ENCODE results near the gene FAM184B.
A peak's percentile ranks its signal among the peaks of the same experiment; 100 is the strongest.
"Not testable (repeated sequence)": the region's sequence is repeated elsewhere in the genome, so short reads cannot be mapped to it uniquely, and the experiment has no call there.

The FAM184B gene

DNA sequence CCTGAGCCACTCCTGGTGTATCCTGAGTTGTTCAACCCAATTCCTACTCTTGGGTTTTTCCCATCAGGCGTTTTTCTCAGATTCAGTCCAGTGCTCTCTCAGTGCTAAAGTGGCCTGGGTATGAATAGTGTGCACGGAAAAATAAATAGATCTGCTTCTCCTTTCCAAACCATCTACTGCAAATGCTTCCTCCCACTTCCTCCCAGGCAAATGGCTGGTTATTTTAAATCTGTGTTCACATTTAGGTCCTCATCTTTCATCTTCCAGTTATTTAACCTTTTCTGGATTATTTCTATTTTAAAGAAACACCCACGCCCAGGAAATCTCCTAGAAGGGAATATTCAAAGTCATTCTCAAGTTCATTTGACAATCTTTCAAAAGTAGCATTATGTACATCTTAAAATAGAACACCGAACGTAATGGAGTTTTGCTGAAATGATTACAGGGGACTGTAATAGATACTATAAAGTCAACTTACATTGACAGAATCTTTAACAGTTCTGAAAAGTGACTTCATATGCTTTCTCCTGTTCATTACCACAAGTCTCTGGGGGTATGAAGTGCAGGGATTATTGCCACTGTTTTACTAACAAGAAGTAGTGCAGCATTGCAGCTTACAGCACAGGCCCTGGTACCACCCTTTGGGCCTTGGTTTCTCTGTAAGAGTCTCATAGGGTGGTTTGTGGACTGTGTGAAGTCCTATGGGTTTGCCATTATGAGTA, 100.7 kb downstream of the FAM184B start:
- no peak for DNase-seq

DNA sequence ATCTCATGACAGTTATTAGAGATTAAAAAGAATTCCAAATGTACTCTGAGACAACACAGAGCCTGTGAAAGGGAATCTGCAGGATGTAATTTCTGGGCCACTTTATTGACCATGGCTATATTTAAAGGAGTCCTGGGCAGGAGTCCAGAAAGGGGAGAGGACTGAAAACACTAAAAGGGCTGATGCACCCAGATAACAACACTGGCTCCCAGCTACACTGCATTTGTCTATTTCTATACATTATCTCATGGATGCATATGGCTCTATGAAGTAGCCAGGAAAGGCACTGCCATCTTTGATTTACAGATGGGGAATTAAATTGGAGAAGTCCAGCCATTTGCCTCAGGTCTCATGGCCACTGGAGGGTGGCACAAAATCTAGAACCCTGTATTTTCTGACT, 111.0 kb downstream of the FAM184B start:
- no peak for DNase-seq

DNA sequence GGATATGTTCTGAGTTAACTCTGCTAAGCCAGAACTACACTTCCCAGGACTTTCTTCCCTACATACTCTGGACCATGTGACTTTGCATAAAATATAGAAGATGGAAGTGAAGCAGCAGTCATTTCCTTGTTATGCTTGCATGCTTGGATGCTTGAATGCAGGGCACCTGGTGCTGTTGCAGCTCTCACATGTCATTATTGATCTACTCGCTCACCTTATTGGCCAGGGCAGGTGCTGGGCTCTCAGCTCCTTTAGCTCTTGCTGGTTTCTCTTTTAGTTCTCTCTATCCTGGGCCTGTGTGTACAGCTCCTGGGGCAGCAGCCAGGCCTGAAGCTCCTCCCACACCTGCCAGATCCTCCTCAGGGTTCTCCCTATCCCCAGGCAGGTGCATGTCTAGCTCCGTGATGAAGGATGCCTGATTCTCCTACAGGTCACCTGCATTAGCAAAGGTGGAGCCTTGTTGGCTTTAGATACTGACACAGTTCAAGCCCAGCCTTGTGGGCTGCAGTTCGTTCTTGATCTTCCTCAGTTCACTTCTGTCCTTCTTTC, 113.7 kb downstream of the FAM184B start:
- peak; percentile 60 for DNase-seq

DNA sequence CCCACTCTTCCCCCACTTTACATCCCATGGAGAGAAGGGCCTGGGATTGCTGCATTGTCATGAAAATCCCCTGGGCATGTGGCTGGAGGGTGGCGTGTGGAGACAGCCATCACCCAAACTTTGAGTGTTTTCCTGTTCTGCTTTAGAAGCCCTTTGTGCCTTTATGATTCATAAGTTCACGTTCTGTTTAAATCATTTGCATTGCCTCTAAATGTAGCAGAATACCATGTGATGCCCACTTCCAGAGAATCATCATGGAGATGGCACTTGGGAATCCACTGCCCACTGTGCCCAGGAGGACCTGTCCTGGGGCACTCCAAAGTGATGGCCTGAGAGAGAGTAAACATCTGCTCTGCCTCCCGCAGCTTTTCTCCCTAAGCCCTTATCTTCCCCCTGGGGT, 114.2 kb downstream of the FAM184B start:
- no peak for DNase-seq

DNA sequence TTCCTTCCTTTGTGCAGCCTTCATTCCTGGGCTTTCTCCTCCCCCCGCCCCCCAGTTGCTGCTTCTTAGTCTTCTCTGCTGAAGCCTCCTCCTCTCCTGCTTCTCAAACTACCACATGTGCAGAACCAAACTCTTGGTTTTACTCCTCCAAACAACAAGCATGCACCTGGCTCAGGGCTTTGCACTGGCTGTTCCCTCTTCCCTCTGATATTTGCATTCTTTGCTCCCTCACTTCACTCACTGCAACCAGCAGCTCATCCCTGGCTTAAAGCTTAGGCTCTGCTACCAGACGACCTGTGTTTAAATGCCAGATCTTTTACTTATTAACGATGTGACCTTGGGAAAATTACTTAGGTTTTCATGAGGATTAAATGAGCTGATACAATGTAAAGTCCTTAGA, 115.6 kb downstream of the FAM184B start:
- no peak for DNase-seq

DNA sequence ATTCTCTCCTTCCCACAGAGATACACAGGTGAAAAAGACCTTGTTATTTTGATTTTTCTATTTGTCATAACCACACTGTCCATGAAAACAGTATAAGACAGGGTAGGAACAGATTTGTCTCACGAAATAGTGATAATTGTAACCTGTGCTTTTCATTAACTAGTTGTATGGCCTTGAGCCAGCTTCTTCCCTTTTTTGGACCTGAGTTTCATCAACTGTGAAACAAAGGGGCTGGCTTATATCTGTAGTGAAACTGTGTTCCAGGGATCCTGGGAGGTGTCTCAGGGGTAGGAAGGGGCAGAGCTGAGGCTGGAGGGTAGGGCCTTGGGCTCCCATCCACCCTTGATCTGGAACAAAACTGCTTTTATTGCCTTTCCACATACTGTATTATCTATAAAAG, 116.1 kb downstream of the FAM184B start:
- no peak for DNase-seq

DNA sequence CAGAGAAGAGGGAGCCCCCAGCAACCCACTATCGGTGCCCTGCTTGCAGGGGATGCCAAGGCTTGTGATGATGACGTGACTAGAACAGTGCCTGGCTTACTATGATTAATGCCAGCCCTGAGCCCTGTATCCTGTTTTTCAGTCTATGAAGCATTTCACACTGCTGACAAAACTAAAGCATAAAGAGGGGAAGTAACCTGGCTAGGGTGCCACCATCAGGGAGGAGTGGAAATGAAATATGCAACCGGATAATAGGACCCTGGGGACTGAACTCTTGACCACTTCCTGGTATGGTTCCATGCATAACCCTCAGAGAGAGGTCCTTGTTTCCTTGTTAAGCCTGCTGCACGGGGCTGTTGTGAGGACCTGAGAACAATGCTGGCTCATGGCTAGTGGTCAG, 116.7 kb downstream of the FAM184B start:
- peak; percentile 5 for DNase-seq

DNA sequence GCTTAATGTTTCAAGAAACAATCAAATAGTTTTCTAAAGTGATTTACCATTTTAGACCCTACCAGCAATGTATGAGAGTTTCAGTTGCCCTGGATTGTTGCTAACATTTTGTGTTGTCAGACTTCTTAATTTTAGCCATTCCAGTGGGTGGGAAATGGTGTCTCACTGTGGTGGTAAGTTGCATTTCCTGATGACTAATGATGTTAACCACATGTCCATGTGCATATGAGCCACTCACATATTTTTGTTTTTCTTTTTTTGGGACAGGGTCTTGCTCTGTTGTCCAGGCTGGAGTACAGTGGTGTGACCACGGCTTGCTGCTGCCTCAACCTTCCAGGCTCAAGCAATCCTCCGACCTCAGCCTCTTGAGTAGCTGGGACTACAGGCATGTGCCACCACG, 118.7 kb downstream of the FAM184B start:
- no peak for DNase-seq

DNA sequence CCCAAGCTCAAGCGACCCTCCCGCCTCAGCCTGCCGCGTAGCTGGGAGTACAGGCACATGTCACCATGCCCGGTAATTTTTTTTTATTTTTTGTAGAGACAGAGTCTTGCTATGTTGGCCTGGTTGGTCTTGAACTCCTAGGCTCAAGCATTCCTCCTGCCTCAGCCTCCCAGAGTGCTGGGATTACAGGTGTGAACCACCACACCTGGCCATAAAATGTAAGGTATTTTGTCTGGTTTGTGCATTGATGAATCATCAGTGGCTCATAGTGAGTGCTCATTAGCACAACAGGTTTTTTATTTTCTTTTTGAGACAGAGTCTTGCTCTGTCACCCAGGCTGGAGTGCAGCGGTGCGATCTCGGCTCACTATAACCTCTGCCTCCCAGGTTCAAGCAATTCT, 122.2 kb downstream of the FAM184B start:
- DNase-seq = not testable (repeated sequence)

DNA sequence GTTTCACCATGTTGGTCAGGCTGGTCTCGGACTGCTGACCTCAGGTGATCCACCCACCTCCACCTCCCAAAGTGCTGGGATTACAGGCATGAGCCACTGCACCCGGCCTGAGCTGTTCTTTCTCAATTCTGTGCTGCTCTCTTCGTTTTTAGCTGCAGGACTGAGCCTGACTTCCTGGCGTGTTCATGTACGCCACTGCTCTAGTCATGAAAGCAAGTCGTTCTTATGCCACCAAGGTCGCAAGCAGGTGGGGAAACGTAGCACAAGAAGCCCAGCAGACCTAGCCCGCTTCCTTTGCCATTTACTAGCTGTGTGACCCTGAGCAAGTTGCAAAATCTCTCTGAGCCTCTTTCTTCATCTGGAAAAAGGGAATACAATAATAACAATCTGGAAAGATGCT, 123.6 kb downstream of the FAM184B start:
- DNase-seq = no peak

DNA sequence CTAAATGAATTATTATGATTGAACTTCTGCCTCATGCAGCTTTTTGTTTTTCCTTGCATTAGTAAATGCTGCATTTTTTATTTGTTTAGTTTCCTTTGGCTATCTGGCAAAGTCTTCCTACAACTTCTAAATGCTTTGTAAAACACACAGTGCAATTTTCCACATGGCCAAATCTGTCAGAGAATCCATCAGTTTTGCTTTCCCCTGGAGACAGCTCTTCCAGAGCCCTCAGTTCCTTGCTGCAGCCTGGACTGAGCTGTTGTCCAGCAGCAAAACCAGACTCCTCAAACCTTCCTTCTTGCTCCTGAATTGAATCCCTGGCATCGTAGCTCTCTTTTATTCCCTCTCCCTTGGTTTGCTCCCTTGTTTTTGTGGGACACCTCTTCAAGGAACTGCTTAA, 124.3 kb downstream of the FAM184B start:
- DNase-seq = no peak

DNA sequence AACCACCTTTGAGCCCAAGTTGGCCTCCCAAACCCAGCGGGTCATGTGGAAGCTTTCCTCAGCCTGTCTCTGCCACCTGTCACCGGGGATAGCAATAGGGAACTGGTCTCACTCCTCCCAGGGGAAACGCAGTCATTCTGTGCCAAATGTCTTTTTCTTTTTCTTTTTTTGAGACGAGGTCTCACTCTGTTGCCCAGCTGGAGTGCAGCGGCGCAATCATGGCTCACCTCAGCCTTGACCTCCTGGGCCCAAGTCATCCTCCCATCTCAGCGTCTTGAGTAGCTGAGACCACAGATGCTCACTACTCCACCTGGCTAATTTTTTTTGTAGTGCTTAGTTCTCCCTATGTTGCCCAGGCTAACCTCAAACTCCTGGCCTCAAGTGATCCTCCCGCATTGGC, 126.7 kb downstream of the FAM184B start:
- no peak for DNase-seq

DNA sequence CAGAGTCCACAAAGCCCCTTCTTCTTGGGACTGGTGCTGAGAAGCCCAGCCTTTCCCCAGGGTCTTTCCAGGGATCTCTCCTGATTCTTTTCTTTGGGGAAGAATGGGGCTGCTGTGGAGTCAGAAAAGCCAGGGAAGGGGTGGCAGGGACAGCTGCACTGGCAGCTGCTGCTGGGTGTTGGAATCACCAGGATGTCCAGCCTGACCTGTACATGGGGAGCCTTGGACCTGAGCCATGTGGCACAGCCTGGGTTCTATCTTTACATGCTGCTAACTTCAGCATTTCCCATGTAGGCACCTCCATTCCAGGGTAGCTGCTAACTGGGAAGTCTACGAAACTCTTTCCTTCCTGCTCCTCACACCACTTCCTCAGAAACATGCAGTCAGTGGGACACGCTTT, 131.0 kb downstream of the FAM184B start:
- no peak for DNase-seq

DNA sequence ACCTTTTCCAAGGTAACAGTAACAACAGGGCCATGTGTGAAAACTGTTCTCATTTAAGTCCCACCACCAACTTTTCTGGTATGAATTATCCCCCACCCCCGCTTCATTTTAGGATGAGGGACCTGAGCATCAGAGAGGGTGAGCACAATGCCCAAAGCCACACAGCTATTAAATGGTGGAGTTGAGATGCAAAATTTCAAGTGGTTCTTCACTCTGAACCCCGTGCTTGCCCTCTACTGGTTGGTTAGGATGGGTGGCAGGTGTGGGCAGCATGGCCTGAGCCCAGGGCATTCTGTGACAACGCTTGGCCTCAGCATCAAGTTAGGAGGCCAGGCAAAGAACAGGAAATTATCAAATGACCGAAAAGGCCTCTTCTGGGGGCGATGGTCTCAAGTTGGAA, 133.5 kb downstream of the FAM184B start:
- no peak for DNase-seq

DNA sequence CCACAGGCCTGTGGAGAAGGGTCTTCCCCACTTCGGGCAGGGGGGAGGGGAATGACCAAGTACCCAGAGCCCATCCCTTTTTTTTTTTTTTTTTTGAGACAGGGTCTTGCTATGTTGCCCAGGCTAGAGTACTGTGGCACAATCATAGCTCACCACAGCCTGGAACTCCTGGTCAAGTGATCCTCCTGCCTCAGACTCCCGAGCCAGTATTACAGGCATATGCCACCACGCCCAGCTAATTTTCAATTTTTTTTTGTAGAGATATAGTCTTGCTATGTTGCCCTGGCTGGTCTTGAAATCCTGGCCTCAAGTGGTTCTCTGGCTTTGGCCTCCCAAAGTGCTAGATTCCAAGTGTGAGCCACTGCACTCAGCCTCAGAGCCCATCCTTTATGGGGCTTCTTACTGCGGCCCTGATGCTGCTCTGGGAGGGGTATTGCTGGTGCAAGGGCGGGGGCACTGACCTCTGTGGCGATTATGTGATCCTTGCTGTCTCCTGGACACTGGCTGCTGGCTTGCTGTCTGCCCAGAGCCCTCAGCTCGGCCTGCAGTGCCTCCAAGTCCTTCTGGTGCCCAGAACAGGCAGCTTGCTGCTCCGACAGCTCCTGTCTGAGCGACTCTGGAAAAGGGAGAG, 134.1 kb downstream of the FAM184B start:
- no peak for DNase-seq

DNA sequence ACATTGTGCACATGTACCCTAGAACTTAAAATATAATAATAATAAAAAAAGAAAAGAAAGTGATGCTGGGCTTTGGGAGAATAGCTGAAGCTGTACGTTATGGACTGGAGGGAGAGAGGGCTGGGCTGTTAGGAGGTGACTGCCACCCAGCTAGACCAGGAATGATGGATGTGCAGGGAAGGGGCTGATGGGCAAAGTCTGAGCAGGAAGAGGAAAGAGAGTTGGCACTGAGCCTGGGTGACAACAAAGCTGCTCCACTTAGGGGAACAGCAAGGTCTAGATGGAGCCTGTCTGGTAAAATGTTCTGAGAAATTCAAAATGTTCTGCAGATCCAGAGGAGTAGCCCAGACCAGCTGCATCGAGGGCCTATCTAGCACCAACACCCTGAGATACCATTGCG, 134.7 kb downstream of the FAM184B start:
- DNase-seq = no peak

DNA sequence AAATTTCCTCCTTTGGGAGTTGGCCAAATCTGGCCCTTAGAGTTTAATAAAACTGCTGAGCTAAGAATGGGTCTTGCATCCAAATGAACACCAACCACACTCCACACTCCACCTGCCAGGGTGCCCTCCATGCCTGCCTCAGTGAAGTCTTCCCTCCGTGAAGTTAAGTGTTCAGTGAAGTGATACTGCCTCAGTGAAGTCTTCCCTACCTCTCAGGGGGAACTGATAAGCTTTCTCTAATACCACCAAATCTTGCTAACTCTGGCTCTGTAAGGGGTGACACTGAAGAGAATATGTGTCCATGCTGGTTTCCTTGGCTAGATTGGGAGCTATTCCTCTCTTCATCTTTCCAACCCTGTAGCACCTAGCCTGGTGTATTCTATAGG, 139.0 kb downstream of the FAM184B start:
- no peak for DNase-seq

DNA sequence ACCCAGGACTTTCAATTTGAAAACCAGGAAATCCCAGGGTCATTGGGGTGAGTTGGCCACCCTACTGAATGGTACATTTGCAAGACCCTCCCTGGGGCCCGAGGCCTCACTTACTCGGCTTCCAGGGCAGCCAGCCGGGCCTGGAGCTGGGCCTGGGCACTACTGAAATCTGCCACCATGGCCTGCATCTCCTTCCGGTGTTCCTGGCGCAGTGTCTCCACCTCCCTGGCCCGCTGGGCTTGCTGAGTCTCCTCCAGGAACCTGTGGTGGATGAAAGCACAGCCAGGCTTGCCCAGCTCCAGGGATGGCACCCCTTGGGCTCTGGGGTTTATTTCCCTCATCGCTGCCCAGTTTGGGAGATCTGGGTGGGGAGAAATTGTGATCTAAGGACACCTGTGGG, 142.3 kb downstream of the FAM184B start:
- no peak for DNase-seq

DNA sequence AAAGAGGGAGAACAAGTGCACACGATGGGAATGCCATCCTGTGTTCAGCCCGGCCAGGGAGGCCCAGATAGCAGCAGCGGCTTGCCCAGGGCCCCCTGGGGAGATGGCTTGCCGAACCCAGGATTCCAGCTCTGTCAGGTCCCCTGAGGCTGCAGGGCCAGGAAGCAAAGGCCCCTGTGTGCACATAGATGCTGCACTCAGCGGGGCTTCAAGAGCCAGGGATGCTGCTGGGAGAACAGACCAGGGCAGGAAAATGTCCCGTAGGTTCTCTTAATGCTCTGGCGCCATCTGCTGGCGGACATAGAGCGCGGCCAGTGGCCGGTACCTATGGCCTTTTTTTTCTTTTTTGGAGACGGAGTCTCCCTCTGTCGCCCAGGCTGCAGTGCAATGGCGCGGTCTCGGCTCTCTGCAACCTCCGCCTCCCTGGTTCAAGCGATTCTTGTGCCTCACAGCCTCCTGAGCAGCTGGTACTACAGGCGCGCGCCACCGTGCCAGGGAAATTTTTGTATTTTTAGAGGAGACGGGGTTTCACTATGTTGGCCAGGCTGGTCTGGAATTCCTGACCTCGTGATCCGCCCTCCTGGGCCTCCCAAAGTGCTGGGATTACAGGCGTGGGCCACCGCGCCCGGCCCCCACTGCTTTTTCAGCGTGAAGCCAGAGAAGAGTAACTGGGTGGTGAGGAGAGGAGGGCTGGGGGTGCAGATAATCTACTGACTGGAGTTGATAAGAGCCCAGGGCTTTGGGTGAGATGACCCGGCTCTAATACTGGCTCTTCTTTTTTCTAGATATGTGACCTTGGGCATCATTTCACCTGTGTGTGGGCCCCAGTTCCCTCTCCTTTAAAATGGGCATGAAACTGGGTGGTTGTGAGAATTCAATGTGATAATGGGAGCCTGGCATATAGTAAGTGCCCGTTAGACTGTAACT, 144.5 kb downstream of the FAM184B start:
- no peak for DNase-seq

DNA sequence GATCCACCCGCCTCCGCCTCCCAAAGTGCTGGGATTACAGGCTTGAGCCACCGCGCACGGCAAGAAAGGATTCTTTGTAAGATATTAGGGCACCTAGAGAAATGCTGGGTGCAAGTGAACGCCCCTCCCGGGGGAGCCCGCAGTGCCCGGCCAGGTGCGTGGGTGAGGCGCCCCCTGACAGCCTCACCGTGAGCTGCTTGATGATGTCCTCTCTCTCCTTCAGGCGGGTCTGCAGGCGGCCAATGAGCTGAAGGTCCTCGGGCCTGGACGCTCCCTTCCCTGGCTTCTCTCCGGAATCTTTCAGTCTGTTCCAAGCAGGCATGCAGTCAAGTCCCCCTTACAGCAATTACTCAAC, 145.1 kb downstream of the FAM184B start:
- no peak for DNase-seq

DNA sequence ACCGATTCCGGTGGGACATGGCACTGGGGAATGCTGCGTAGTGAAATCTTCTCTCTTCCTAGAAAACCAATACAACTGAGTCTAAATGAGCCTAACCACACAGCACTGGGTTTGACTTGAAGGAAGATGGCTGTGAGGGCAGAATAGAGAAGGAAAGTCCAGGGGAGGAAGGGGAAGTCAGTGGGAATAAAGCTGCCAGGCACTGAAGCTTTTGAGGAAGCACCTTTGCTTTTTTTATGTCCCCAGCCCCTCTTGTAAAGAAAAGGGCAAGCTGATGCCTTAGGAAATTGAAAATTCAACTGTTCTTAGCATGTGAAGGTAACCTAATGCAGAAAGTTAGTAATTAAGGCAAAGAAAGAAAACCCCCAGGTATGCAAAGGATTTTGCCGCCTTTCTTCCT, 146.4 kb downstream of the FAM184B start:
- DNase-seq = no peak

DNA sequence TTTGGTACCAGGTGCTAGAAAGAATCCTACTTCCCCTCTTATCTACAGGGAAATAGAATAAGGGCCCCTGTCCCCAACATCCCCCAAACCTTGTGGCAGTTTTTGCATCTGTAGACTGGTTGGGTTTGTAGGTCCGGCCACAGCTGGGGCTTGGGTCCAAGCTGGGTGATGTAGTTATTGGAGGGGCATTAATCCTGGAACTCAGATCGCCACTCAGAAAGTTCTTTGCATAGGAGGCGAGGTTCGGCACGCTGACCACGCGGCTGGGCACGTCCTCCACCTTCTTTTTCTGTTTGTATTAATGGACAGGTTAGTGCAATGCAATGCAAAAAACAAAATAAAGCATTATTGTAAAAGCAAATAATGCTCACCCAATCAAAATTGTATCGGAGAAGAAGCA, 147.8 kb downstream of the FAM184B start:
- DNase-seq = no peak

DNA sequence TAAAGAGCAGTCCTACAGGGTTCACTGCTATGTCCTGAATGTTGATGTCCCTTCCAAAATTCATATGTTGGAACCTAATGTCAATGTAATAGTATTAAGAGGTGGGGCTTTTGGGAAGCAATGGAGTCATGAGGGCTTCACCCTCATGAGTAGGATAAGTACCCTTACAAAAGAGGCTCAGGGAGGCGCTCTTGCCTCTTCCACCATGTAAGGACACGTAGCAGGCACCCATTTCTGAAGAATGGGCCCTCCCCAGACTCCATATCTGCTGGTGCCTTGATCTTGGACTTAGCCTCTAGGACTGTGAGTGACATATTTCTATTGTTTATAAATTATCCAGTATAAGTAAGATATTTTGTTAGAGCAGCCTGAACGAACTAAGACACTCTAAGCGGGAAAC, 151.2 kb downstream of the FAM184B start:
- no peak for DNase-seq

DNA sequence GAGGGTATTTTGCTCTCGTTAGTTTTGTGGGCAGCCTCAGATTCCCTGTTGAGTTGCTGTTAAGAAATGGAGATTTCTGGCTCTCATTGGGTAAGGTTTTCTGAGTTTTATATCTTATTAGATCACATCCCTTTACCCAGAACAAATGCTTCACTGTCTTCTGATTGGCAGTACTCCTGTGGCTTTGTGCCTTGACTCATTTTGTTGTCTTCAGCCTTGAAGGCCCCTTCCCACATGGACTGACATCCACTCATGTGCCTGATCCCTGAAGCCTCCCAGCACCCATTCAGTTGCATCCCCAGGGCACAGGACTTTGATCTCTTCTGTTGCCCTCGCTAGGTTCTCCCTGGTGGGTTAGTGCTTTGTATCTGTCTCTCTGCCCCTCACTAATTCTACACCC, 156.6 kb downstream of the FAM184B start:
- no peak for DNase-seq
